NCI-H446 treated with DMSO at 0.1 percent for 48 hours (cell line): ENCODE results near the gene TLE5.

Experiments
- DNase-seq: peaks from one replicate; lab custom pipeline; 2025; lab: John Stamatoyannopoulos, UW

The TLE5 gene, protein sequence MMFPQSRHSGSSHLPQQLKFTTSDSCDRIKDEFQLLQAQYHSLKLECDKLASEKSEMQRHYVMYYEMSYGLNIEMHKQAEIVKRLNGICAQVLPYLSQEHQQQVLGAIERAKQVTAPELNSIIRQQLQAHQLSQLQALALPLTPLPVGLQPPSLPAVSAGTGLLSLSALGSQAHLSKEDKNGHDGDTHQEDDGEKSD

DNA sequence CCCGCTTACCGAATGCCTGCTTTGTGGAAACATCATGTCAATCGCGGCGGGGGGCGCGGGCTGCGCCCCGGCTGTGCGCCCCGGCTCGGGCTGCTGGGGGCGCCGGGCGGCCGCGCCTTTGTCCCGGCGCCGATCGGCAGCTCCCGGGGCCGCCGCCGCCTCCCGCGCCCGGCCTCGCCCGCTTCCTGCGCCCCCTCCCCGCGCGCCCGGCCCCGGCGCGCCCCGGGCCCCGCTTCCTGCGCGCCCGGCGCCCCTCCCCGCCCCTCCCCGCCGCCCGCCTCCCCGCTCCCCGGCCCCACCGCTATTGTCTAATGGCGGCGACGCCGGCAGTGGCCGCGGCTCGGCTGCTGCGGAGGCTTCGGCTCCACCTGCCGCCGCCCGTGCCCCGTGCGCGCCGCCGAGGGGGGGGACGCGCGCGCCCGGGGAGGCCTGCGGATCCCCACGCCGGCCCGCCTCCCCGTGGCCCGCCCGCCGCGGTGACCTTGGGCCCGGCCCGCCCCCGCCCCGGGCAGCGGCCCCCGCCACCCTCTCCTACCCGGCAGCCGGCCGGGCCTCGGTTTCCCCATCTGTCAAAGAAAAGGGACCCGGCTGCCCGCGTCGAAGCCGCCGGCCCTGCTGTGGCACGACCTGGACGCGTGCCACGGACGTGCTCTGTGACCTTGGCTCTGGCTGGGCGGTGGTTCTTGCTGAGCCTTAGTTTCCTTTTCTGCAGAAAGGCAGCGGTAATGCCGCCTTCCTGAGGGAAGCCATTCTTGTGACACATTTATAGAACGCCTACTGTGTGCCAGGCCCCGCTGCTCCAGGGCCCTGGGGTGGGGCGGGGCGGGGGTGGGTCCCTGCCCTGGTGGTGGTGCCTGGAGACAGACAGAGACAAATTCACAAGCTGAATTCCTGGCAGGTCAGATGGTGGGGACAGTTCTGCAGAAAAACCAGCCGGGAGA, at the start of gene TLE5:
Gene TLE5, minus strand, starts transcription at position 331 of the 941 bp plus-strand sequence. Its CDS starts 295 bp downstream, at position 36.
- DNase-seq: peak; percentile 33

DNA sequence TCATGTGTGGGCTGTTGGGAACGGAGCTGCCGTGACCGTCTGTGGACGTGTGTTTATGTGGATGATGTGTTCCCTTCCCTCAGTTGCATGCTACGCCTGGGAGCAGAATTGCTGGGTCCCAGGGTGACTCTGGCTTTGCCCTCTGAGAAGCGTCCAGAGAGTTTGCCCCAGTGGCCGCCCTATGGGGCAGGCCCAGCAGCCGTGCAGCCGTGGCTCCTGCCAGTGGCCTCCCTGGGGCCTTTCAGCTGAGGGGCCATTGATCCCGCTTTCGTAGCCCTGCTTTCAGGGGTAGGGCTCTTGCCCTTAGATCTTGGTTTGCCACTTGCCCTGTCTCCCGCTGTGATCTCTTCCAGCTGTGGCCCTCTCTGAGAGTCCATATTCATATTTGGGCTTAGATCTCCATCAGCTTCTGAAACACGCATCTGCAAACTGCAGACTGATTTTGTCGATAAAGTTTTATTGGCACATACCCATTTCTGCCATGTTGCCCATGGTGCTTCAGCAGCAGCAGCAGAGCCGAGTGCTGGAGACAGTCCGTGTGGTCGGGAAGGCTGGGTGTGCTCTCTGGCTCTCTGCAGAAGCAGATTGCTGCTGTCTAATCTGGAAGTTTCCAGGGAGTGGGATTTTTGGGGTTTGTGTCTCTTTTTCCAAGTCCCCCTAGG, 49.4 kb upstream of the TLE5 start:
- DNase-seq: no peak

DNA sequence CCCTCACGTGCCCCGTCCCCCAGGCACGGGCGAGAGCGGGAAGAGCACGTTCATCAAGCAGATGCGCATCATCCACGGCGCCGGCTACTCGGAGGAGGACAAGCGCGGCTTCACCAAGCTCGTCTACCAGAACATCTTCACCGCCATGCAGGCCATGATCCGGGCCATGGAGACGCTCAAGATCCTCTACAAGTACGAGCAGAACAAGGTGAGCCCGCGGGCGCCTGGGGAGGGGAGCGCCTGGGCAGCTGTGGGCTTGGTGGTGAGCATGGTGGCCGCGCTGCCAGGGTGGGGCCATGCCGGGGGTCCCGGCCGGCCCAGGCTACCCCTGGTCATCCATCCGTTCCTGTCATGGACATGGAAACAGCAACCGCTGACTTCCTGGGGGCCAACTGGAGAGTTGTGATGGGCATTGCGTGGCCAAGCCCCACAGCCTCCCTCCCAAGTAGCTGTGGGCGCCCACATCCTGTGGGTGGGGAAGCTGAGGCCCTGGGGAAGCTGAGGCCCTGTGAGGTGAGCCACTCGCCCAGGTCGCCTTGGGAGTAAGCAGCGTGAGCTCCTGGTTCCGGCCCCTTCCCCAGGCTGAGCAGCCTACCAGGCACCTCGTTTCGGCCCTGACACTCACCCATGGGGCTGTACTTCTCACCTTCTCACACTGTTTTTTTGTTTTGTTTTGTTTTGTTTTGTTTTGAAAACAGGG, 48.0 kb upstream of the TLE5 start:
- DNase-seq: no peak

DNA sequence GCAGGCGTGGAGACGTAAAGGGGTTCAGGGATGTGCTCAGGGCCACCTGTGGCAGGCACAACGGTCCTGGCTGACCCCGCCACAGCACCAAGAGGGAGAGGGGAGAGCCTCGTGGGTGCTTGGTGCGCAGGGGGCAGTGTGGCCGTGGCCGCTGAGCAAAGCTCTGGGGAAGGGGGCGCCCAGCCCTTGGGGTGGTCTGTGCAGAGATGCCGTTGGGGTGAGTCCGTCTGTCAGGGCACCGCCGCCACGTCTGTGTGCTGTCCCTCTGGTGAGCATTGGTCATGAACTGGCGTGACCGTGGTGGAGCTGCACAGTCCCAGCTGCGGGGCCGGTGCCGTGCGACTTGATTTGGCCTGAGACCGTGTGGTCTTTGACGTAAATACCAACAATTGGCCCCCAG, 47.2 kb upstream of the TLE5 start:
- DNase-seq: no peak

DNA sequence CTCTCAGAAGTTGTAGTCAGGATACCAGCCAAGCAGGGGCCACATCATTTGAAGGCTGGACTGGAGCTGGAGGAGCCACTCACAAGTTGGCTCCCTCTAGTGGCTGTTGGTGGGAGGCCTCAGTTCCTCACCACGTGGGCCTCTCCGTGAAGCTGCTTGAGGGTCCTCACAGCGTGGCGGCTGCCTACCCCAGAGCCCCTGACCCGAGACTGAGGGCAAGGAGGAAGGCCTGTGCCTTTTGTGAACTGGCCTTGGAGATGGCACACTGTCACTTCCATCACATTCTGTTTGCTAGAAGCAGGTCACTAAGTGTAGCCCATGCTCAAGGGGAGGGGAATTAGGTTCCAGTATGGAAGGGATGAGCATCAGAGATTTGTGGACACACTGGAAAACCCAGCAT, 46.5 kb upstream of the TLE5 start:
- peak; percentile 22 for DNase-seq

DNA sequence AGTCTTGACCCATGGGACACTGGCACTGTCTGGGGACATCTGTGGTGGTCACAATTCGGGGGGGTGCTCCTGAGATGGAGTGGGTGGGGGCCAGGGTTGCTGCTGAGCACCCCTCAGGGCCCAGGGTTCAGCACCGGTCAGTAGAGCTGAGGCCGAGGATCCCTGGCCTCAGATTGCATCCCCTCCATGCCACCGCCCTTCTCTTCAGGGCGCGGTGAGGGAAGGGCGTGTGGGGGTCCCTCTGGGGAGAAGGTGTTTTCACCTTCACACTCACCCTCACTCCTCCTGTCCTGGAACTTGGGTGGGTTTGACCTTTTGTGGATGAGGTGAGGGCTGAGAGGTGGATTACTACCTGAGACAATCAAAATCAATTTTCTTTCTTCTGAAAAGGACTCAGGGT, 45.4 kb upstream of the TLE5 start:
- DNase-seq: no peak

DNA sequence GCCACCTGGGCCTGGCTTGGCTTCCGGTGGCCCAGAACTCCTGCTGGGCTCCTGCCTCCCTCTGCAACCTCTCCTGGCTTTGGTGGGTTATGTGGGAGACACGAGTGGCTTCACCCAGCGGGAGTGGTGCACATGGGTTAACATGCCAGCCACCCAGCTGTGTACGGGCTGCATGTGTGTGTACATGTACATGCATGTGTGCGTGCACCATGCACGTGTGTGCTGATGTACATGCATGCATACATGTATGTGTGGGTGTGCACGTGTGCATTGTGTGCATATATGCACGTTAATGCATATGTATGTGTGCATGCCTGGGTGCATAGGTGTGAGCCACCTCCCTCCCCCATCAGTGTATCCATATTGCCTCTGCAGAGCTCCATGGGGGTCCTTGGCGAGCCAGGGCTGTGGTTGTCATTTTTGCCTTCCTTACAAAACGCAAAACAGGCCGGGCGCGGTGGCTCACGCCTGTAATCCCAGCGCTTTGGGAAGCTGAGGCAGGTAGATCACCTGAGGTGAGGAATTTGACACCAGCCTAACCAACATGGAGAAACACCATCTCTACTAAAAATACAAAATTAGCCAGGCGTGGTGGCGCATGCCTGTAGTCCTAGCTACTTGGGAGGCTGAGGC, 44.3 kb upstream of the TLE5 start:
- DNase-seq: no peak

DNA sequence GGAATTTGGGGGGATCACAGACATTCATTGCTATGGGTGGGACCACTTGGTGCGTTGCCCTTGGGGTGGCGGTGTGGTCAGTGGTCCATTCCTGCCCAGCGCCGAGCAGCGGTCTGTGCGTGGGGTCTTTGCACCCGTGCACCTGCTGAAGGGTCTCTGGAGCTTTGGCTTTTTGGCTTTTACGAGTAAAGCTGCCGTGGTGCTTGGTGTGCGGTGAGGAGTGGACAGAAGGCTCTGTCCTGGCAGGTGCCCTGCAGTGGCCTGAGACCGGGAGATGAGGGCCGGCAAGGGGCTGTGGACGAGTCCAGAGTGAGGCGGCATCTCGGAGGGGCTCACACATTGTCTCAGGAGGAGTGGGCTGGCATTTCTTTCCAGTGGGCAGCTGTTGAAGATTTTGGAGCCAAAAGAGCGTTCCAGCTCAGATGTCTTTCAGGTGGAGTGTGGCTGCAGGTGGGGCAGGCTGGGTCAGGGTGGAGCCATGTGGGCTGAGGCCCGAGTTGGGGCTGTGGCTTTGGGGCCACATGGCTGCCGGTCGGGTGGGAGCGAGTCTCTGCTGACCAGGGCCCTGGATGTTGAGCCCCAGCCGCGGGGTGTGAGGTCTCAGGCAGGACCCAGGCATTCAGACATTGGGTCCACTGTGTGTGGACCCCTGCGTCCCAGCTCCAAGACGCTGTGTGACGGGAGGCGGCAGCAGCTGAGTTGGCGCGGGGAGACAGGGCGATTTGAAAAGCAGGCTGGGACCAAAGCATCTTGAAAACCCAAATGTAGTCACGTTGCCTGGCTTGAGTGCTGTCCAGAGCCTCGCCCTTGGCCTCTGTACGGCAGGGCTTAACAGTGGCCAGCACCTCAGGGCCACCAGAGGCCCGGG, 43.6 kb upstream of the TLE5 start:
- no peak for DNase-seq

DNA sequence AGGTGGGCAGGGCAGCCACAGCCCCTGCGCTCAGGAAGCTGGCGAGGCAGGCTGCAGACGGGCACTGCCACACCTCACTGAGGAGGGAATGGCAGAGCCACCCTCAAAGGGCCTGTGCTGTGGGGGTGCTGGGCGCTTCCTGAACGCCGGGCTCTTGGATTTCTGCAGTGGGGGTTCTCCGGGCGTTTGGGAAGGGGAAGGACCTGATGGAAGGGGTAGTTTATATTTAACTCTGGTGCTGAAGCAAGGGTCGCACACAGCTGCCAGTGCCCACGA, 42.4 kb upstream of the TLE5 start:
- DNase-seq: no peak

DNA sequence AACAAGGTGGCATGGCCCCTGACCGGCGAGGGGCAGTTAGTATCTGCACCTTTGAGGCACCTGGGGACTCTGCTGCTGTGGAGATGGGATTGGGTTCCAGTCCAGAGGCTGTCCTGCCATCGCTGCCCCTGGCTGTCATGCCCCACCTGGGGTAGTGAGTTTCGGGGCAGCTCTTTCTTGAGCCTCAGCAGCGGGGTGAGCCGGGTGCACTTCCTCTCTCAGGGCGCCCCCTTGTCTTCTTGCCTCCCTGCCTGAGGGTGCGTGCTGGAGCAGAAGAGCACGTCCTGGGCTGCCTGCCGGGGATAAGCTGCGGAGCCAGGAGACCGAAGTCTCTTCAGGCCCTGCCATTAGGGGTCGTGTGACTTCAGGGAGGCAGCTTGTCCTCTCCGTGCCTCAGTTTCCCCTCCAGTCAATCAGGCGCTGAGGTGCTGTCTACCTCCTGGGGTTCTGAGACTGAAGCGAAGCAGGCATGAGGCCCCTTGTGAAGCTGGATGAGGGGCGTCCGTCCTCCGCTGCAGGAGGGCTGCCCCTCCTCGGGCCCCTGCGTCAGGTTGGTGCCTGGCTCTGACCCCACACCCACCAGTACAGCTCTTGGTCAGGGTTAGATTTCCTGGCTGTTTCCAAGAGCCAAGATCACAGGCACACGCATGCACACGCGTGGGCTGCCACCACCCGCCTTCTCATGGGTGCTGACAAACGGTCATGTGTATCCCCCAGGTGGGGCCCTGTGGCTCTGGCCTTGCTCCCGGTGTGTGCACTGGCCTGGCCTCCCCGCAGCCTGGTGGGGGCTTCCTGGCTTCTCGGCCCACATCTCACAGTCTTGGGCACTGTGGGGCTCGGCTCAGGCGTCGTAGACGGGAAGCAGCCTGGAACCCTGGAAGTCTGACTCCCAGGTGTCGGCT, 40.2 kb upstream of the TLE5 start:
- DNase-seq: no peak

DNA sequence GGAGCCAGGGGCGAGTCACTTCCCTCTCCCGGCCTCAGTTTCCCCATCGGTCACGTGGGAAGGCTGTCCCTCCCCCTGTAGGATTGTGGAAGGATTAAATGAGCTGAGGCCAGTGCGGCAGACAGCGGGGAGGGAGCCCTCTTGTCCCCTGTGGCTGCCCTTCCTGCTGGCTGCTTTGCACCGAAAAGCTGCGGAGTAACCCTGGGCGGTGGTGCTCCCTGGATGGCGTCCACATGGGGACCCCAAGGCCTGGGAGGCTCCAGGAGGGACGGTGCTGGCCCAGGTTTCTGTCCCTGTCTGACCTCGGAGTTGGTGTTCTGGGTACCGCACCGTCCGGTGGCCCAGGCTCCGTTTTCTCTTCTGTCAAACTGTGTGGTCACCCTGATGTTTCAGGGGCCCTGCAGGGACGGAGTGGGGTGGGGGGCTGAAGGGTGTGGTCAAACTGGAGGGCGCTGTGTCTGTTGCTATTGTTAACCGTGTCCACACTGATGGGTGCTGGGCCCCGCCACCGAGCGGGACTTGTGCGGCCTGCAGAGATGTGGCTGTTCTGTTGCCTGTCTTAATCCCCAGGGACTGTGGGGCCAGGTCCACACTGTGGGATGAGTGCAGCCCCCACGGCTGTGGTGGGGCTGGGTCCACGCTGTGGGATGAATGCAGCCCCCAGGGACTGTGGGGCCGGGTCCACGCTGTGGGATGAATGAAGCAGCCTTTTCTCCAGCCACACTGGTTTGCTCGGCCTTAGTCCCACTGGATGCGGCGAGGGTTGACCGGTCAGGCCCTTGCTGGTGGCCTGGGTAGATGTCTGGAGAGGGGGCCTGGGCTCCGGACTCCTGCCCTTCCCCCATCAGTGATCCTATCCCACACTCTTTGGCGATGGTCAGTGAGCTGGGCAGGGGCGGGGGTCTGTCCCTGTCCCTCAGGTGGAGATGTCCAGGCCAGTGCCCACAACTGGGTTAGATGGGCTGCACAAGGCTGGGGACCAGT, 38.7 kb upstream of the TLE5 start:
- DNase-seq: no peak

DNA sequence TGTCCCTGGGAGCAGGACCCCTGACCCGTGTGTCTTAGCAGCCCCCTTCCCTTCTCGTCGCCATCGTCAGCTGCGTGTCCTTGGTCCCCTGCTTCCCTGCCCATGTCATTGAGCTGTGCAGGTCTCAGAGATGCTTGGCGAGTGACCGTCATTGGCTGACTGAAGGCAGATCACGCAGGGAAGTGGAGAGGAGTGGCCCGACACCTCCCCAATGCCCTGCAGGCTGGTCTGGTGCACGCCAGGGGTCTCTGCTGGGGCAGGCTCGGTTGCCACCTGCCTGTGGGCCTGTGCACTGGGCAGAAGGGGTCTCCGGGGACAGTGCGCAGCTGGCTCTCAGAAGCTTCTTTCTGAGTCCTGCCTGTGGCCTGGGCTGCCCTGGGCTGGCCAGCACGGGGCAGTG, 38.0 kb upstream of the TLE5 start:
- DNase-seq: no peak

DNA sequence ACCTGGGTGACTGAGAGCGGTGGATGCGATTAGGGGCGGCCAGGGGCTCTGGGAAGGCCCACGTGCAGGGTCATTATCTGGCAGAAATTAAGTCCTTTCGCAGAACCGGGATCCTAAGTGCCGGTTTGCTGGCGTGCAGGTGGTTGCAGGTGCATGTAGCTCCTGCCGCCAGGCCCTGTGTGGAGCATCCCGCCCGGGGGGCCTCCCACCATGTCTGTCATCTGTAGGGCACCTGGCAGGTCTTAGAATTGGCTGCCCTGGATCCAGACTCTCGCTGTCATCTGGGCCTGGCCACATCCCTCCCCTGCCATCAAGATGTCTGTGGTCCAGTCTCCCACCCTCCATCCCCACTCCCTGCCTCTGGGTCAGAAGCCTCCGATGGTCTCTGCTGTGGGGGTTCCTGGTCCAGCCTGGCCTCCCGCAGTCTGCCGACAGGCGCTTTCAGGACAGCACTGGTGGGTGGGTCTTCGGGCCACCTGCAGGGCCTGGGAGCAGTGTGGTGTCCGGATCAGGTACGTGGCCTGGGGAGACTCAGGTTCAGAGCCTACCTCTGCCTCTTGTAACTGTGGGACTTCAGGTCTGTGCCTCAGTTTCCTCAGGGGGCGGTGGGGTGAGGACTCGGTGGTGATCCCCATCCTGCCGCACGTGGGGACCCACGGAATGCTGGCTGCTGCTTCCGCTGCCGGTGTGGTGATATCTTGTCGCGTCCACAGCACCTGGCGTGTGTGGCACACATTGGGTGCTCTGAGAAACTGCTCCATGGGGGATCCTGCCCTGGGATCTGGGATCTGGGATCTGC, 37.3 kb upstream of the TLE5 start:
- no peak for DNase-seq

DNA sequence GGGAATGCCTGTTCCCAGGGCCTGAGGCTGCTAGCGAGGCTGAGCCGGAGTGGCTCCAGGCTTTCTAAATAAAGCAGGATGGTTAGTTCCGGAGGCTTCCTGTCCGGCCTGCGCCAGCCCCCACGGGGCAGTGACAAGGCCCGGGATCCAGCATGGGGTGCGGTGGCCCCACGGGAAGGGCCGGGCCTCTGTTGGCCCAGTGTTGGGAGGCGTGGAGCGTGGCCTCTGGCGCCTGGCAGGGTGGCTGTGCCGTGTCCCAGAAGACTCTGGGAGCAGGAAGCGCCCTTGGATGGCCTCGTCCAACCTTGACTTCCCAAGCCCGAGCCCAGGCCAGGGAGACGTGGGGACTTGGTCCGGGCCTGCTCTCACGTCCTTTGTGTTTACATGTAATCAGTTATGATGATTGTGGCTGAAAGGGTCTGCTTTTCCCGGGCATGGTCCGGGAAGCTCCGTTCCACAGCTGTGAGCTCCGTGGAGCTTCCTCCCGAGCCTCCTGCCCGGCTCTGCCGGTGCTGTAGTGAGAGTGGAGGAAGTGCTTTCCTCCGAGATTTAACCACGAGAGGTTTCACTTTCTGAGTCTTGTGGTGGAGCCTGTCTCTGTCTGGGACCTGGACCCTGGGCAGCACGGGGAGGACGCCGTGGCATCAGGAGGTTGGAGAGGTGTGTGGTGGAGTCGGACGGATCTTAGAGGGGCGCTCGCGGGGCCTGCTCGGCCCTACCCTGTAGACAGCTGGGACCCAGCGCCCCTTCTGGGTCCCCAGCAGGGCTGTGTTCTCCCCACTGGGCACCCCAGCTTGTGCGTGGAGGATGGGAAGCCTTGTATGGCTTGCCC, 36.4 kb upstream of the TLE5 start:
- DNase-seq: no peak

DNA sequence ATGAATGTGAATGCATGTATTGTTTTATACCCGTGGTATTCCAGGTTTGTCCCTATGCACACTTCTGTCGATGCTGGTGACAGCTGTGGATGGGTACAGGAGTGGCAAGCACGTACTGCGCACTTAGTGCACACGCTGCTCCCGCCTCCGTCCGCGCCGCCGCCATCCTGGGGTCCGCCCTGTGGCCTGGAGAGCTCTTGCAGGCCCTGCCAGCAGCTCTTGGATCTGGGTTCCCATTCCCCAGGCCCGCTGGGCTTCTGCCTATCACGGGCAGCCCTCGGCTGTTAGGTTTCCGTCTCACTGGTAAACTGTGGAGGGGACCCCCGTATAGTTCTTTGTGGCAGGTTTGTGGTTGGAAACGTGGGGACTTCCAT, 35.8 kb upstream of the TLE5 start:
- DNase-seq: no peak

DNA sequence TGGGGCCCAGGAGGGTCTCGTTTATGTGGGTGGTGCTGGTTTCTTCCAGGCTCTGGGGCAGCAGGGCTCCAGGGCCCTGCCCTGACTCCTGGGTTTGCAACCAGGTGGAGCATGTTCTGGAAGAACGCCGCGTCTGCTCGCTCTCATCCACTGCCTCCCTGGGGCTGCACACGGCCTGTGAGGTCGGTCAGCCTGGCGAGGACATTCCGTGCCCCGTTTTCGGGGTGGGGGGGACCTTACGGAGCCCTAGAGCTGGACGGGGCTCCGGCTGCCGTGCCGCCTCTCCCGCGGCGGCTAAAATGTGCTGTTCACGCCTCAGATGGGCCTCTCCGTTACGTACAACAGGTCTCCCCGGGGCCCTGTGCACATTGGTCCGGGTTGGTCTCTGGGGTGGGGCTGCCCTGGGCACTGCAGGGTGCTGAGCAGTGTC, 35.2 kb upstream of the TLE5 start:
- no peak for DNase-seq

DNA sequence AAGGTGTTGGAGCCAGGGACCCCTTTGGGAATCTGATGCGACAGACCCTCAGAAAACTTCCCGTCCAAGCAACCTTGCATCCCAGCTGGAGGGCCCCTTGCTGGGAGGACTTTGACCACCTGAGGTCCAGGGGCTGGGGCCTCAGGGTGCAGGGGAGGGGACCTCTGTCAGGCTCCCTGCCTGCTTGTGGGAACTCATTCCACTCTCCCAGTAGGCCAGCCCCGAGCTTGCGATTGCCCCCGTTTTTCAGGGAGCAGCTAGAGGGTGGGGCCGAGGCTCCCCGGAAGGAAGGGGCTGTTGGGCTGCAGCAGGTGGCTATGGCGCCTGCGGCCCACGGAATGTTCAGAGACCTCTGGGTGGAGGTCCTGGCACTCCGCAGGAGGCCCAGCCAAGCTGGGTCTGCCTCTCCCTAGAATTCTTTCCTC, 34.6 kb upstream of the TLE5 start:
- no peak for DNase-seq
